Posterior cingulate gyrus (tissue), 11 donors: ENCODE data around the gene EFCAB9.
"Not testable (repeated sequence)": the region's sequence is repeated elsewhere in the genome, so short reads cannot be mapped to it uniquely, and the experiment has no call there.

Experiments
- DNase-seq, 10 donors: peaks; one replicate each; pipeline versions ENCODE4 v3.0.0 to v3.0.0-alpha.2; 2020 to 2021; ENCODE audit warnings: mixed read lengths in 3 of 10
- intact Hi-C: fragments of 100-400 bp; cut with DNase I; formaldehyde crosslinking; loops from one replicate; pipeline ENCODE4 v1.15.1; 2023

Gene EFCAB9

DNA sequence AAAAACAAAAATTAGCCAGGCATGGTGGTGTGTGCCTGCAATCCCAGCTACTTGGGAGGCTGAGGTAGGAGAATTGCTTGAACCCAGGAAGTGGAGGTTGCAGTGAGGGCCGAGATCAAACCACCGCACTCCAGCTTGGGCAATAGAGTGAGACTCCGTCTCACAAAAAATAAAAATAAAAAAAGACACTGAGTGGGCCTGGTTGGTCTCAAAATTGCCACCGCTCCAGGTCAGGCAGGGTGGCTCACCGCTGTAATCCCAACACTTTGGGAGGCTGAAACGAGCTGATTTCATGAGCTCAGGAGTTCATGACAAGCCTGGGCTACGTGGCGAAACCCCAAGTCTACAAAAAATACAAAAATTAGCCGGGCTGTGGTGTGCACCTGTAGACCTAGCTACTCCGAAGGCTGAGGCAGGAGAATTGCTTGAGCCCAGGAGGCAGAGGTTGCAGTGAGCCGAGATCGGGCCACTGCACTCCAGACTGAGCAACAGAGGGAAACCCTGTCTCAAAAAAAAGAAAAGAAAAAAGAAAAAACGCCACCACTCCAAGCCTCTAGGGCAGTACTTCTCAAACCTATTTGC, 7.8 kb upstream of the EFCAB9 start:
- DNase-seq: no peak
- intact Hi-C loops: loop anchor here (5.0 to 10.0 kb wide), 3 partner anchors 34 to 274 kb away; partner anchors contain the start of gene SH3PXD2B

- intact Hi-C loops: loop anchor here (1.0 to 10.0 kb wide), 6 partner anchors 35 to 275 kb away; partner anchors contain the start of genes FBXW11, SH3PXD2B and UBTD2
- peak in 4 of 10 donors; percentile 20 to 87 (median 51) for DNase-seq
Measured at GRCh38 chr5:172187118-172188032, 6.6 kb upstream of the EFCAB9 start.

- peak; percentile 74 to 98 (median 88) for DNase-seq
- intact Hi-C loops: loop anchor here (1.0 to 10.0 kb wide), 6 partner anchors 36 to 276 kb away; partner anchors contain the start of genes FBXW11, SH3PXD2B and UBTD2
Measured at GRCh38 chr5:172188033-172188892, 5.7 kb upstream of the EFCAB9 start, which contains the start of gene STK10. Gene STK10, minus strand, starts transcription at chr5:172188224. Its CDS starts 182 bp downstream, at chr5:172188042.

- DNase-seq: no peak
Measured at GRCh38 chr5:172188893-172189692, 4.9 kb upstream of the EFCAB9 start.

GRCh38 chr5:172189693-172190296, 4.2 kb upstream of the EFCAB9 start:
- DNase-seq: no peak
- intact Hi-C loops: loop anchor here (2.0 to 10.0 kb wide), 5 partner anchors 37 to 277 kb away; partner anchors contain the start of genes FBXW11, SH3PXD2B and UBTD2

More at GRCh38 chr5:172188893-172189692, 4.9 kb upstream of the EFCAB9 start:
- intact Hi-C loops: loop anchor here (1.0 to 10.0 kb wide), 6 partner anchors 37 to 277 kb away; partner anchors contain the start of genes FBXW11, SH3PXD2B and UBTD2

GRCh38 chr5:172194985-172195774, 1.2 kb downstream of the EFCAB9 start:
- intact Hi-C loops: no loop called here
- DNase-seq: no peak

GRCh38 chr5:172197775-172198174, 3.8 kb downstream of the EFCAB9 start:
- DNase-seq, intact Hi-C loops: not testable (repeated sequence)

GRCh38 chr5:172199446-172199845, 5.5 kb downstream of the EFCAB9 start:
- intact Hi-C loops: no loop called here
- no peak for DNase-seq

DNA sequence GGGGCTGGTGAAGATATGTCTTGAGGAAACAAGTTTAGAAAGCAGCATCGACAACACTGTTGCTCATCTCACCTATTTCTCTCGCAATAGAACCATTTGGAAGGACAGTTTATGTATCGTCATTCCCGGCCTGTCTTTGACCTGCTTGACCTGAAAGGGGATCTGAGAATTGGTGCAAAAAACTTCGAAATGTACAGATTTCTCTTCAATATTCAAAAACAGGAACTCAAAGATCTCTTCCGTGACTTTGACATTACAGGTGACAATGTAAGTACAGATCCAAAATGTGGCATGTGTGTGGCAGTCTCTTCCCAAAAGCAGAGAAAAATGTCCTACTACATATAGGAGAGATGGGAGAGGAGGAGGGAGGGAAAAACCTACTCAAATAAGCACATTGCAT, 6.5 kb downstream of the EFCAB9 start:
- intact Hi-C loops: no loop called here

DNA sequence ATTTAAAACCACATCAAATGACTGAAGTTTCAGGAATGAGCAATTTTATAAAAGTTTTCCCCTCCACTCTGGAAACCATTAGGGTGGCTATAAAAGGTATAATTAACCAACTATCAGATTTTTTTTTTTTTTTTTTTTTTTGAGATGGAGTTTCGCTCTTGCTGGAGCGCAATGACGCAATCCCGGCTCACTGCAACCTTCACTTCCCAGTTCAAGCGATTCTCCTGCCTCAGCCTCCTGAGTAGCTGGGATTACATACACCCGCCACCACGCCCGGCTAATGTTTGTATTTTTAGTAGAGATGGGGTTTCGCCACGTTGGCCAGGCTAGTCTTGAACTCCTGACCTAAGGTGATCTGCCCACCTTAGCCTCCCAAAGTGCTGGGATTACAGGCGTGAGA, 12.0 kb downstream of the EFCAB9 start:
- DNase-seq, intact Hi-C loops: not testable (repeated sequence)

More for the DNA sequence above, 6.5 kb downstream of the EFCAB9 start:
- no peak for DNase-seq

DNA sequence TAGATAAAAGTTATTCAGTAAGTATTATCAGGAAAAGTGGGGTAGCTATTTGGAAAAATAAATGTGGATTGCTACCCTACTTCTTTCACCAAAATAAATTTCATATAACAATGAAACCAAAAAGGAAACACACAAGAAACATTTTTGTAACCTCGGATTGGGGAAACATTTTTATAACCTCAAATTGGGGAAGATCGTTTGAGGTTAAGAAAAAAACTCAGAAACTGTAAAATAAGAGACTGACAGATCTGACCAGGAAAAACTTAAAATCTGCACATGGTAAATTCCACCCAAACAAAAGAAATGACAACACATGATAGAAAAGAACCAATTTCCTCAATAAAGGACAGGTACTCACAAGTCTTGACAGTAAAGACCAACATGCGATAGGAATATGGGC, 13.5 kb downstream of the EFCAB9 start:
- intact Hi-C loops: no loop called here

GRCh38 chr5:172209714-172210113, 15.7 kb downstream of the EFCAB9 start:
- no peak for DNase-seq
- intact Hi-C loops: no loop called here

More for the DNA sequence above, 13.5 kb downstream of the EFCAB9 start:
- no peak for DNase-seq

- intact Hi-C loops: no loop called here
- no peak for DNase-seq
Measured at GRCh38 chr5:172211676-172212075, 17.7 kb downstream of the EFCAB9 start.

DNA sequence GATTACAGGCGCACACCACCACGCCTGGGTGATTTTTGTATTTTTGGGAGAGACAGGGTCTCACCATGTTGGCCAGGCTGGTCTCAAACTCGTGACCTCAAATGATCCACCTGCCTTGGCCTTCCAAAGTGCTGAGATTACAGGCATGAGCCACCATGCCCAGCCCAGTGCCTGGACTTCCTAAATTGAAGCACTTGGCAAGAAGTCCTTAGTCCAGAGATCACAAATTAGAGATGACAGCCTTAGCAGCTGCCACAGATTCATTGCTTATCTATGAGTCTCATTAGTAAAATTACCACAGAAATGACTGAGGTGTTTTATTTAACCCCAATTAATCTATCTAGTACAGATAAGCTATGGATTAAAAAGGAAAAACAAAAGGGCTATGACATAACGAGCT, 19.2 kb downstream of the EFCAB9 start:
- intact Hi-C loops: no loop called here

DNA sequence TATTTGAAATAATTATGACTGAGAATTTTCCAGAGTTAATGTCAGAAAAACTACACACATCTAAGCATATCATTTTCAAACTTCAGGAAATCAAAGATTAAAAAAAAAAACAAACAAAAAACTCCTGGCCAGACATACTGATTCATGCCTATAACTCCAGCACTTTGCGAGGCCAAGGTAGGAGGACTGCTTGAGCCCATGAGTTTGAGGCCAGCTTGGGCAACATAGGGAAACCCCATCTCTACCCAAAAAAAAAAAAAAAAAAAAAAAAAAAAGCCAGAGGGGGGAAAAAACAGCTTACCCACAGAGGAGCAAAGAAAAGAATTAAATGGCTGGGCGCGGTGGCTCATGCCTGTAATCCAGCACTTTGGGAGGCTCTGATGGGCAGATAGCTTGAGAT, 22.4 kb downstream of the EFCAB9 start:
- DNase-seq: no peak

More for the DNA sequence above, 19.2 kb downstream of the EFCAB9 start:
- DNase-seq: no peak

DNA sequence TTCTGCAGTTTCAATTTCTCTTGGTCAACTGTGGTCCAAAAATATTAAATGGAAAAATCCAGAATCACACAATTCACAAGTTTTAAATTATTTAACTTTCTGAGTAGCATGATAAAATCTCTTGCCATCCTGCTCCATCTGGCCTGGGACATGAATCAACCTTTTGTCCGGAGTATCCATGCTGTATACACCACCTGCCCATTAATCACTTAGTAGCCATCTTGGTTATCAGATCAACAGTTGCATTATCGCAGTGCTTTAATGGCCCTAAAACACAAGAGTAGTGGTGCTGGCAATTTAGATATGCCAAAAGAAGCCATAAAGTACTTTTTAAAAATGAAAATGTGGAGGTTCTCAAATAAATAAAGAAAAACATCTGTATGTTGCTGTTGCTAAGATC, 25.3 kb downstream of the EFCAB9 start:
- no peak for DNase-seq
- intact Hi-C loops: no loop called here

More for the DNA sequence above, 22.4 kb downstream of the EFCAB9 start:
- intact Hi-C loops: no loop called here

DNA sequence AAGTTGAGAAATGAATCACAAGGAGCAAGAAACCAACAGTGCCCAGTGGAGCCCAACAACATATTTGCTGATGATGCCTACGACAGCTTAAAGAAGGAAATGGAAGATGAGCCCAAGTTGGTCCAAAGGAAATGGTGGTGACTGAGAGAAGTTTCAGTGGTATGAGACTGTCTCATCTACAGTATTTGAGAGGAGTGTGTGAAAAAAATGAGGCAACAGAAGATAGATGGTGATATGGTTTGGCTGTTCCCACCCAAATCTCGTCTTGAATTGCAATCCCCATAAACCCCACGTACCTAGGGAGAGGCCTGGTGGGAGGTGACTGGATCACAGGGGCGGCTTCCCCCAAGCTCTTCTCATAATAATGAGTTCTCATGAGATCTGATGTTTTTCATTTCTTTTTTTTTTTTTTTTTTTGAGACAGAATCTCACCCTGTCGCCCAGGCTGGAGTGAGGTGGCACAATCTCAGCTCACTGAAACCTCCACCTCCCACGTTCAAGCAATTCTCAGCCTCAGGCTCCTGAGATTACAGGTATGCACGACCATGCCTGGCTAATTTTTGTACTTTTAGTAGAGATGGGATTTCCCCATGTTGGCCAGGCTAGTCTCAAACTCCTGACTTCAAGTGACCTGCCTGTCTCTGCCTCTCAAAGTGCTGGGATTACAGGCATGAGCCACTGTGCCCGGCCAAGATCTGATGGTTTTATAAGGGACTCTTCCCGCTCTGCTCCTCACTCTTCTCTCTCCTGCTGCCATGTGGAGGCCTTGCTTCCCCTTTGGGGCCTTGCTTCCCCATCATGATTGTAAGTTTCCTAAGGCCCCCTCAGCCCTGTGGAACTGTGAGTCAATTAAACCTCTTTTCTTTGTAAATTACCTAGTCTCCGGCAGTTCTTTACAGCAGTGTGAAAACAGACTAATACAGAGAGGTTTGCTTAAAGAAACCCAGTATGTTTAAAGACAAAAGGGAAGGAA, 30.2 kb downstream of the EFCAB9 start:
- no peak for DNase-seq
- intact Hi-C loops: no loop called here
